GM23338 (cell line): ENCODE results near the gene ACOXL. TPM values are rescaled to one million over a fixed set of nuclear protein-coding genes. Genes with fewer than 3 reads are reported as not detected.

Experiments used
- ATAC-seq: fragments of 200-7000 bp; cut with Tn5 transposase; 3 replicates; pipeline ENCODE4 v1.9.1; 2020
- DNase-seq: peaks from one replicate; pipeline ENCODE4 v3.0.0-alpha.2; 2015; ENCODE audit warnings: low spot score
- H2AFZ ChIP-seq: fragments of 200-600 bp; sonication (generic); 2 replicates; pipeline ENCODE4 v1.8.0; 2016; ENCODE audit warnings: antibody characterized with exemption, mild to moderate bottlenecking, moderate library complexity
- H3F3A ChIP-seq: fragments of 200-600 bp; sonication (generic); replicated peaks from 2 replicates; pipeline ENCODE4 v1.8.0; 2017; ENCODE audit warnings: antibody characterized with exemption, mixed run types, low read depth
- H3K27ac ChIP-seq: fragments of 200-600 bp; sonication (generic); 2 replicates; pipeline ENCODE4 v1.6.1; 2016; ENCODE audit warnings: low read depth
- H3K27me3 ChIP-seq: fragments of 200-600 bp; sonication (generic); 2 replicates; pipeline ENCODE4 v1.8.0; 2016; ENCODE audit warnings: mild to moderate bottlenecking, mixed run types, moderate library complexity; ENCODE audit not compliant: insufficient read depth
- H3K36me3 ChIP-seq: fragments of 200-600 bp; sonication (generic); 2 replicates; pipeline ENCODE4 v1.8.0; 2016; ENCODE audit warnings: mild to moderate bottlenecking; ENCODE audit not compliant: insufficient read depth
- H3K4me1 ChIP-seq: fragments of 200-600 bp; sonication (generic); 2 replicates; pipeline ENCODE4 v1.8.0; 2016; ENCODE audit warnings: mild to moderate bottlenecking, moderate library complexity; ENCODE audit not compliant: insufficient read depth
- H3K4me2 ChIP-seq: fragments of 200-600 bp; sonication (generic); 2 replicates; pipeline ENCODE4 v1.7.1; 2017; ENCODE audit warnings: mixed run types
- H3K4me3 ChIP-seq: fragments of 200-600 bp; sonication (generic); 2 replicates; pipeline ENCODE4 v1.6.1; 2016; ENCODE audit warnings: mixed run types
- H3K79me2 ChIP-seq: fragments of 200-600 bp; sonication (generic); replicated peaks from 2 replicates; pipeline ENCODE4 v1.8.0; 2017; ENCODE audit warnings: mild to moderate bottlenecking; ENCODE audit not compliant: insufficient read depth
- H3K9me2 ChIP-seq: fragments of 200-600 bp; sonication (generic); 2 replicates; pipeline ENCODE4 v1.8.0; 2017; ENCODE audit not compliant: insufficient read depth
- H4K20me1 ChIP-seq: fragments of 200-600 bp; sonication (generic); replicated peaks from 2 replicates; pipeline ENCODE4 v1.8.0; 2017; ENCODE audit warnings: mild to moderate bottlenecking; ENCODE audit not compliant: insufficient read depth
- H3K27ac Mint-ChIP-seq: 2 replicates; pipeline ENCODE4 v1.8.0; 2020; ENCODE audit warnings: inconsistent platforms, mild to moderate bottlenecking, moderate library complexity, mixed read lengths
- H3K27me3 Mint-ChIP-seq: 3 replicates; pipeline ENCODE4 v1.8.0; 2022; ENCODE audit warnings: low read depth, mild to moderate bottlenecking, moderate library complexity, mixed read lengths, inconsistent platforms; ENCODE audit not compliant: insufficient read depth, poor library complexity
- H3K36me3 Mint-ChIP-seq: 3 replicates; pipeline ENCODE4 v1.8.0; 2021; ENCODE audit warnings: low read depth, mild to moderate bottlenecking, inconsistent platforms, moderate library complexity, mixed read lengths
- H3K4me1 Mint-ChIP-seq: 3 replicates; pipeline ENCODE4 v1.8.0; 2020; ENCODE audit warnings: mild to moderate bottlenecking, inconsistent platforms, mixed read lengths
- H3K4me3 Mint-ChIP-seq: 3 replicates; pipeline ENCODE4 v1.8.0; 2021; ENCODE audit warnings: moderate library complexity, mild to moderate bottlenecking, inconsistent platforms, mixed read lengths
- H3K9me3 Mint-ChIP-seq: 3 replicates; pipeline ENCODE4 v1.8.0; 2020; ENCODE audit warnings: moderate library complexity, mild to moderate bottlenecking, inconsistent platforms, mixed read lengths
- CREB1 ChIP-seq: fragments of 250-450 bp; sonication (Bioruptor Pico); IDR thresholded peaks from 2 replicates; pipeline ENCODE4 v1.5.0; 2020; ENCODE audit warnings: low read depth, mild to moderate bottlenecking, moderate library complexity
- CTCF ChIP-seq, 2 experiments: fragments of 200-600 bp in 1 of 2; sonication (generic) in 1 of 2; conservative IDR thresholded peaks; 2 replicates each; pipeline versions ENCODE4 v1.5.1 to v1.6.1; 2016 to 2017; ENCODE audit warnings: antibody characterized with exemption in 2 of 2, low read depth in 2 of 2, mild to moderate bottlenecking in 2 of 2, moderate library complexity in 1 of 2
- ETS1 ChIP-seq: IDR thresholded peaks from 2 replicates; pipeline ENCODE4 v1.6.1; 2016; ENCODE audit warnings: antibody characterized with exemption
- EZH2 ChIP-seq: fragments of 200-600 bp; sonication (generic); IDR thresholded peaks from one replicate; pipeline ENCODE4 v1.8.0; 2017; ENCODE audit warnings: antibody characterized with exemption, mild to moderate bottlenecking, low read depth; ENCODE audit not compliant: unreplicated experiment
- EZH2phosphoT487 ChIP-seq: fragments of 200-600 bp; sonication (generic); IDR thresholded peaks from one replicate; pipeline ENCODE4 v1.8.1; 2018; ENCODE audit warnings: antibody characterized with exemption; ENCODE audit not compliant: unreplicated experiment
- JUNB ChIP-seq: IDR thresholded peaks from one replicate; pipeline ENCODE4 v1.6.1; 2016; ENCODE audit warnings: antibody characterized with exemption; ENCODE audit not compliant: unreplicated experiment
- NANOG ChIP-seq: IDR thresholded peaks from 2 replicates; pipeline ENCODE4 v1.6.1; 2016; ENCODE audit warnings: antibody characterized with exemption, borderline replicate concordance
- POLR2AphosphoS5 ChIP-seq: IDR thresholded peaks from 2 replicates; pipeline ENCODE4 v1.6.1; 2016; ENCODE audit warnings: antibody characterized with exemption, low read depth
- ZNF114 ChIP-seq: fragments of 250-450 bp; sonication (Bioruptor Pico); IDR thresholded peaks from 2 replicates; pipeline ENCODE4 v1.5.0; 2020; ENCODE audit warnings: mild to moderate bottlenecking, moderate library complexity
- ZNF331 ChIP-seq: fragments of 250-450 bp; sonication (Bioruptor Pico); IDR thresholded peaks from 2 replicates; pipeline ENCODE4 v1.5.0; 2020; ENCODE audit warnings: low read depth, mild to moderate bottlenecking, moderate library complexity
- ZNF462 ChIP-seq: fragments of 250-450 bp; sonication (Bioruptor Pico); IDR thresholded peaks from 2 replicates; pipeline ENCODE4 v1.5.0; 2020; ENCODE audit warnings: mild to moderate bottlenecking, moderate library complexity
- polyA plus RNA-seq: library from polyadenylated mRNA; unstranded; fragments of >200 nt; fragmentation: Nextera tagmentation; extraction: Ambion mirVana; gene quantifications from 2 replicates; pipeline ENCODE4 v1.2.1, GENCODE V29; 2016
- total RNA-seq: library from RNA; depleted of rRNA; stranded (reverse); fragments of >200 nt; shearing (Covaris generic); gene quantifications from 2 replicates; pipeline ENCODE4 v1.2.3, GENCODE V29; 2014

The ACOXL gene
- total and polyA plus RNA-seq, 2 experiments from 2014 or later: 9.0 to 14.7 TPM

GRCh38 chr2:110851531-110851930, 119.2 kb downstream of the ACOXL start:
- ATAC-seq (no peak), DNase-seq (no peak)
- Histone ChIP-seq H3K27me3 (no peaks in the 10 kb centered on the region), H3K36me3 (no peaks in the 10 kb centered on the region), H3K4me1 (peaks cover 12% of the 10 kb centered on the region; the same call in 1 of the 2 replicates), H3K4me3 (no peak overlapping the region), H3F3A (no peaks in the 10 kb centered on the region), H3K79me2 (no peaks in the 10 kb centered on the region), H3K4me2 (no peak overlapping the region), H3K9me2 (no peaks in the 10 kb centered on the region), H2AFZ (no peak overlapping the region), H4K20me1 (no peaks in the 10 kb centered on the region), H3K27ac (no peak overlapping the region)
- Mint-ChIP-seq H3K36me3 (peaks cover 7% of the 10 kb centered on the region; the same call in 2 of the 3 replicates), H3K9me3 (no peaks in the 10 kb centered on the region; the same call in 2 of the 3 replicates), H3K4me3 (no peak overlapping the region), H3K27me3 (peaks cover 2% of the 10 kb centered on the region), H3K27ac (no peak overlapping the region), H3K4me1 (peaks cover 24% of the 10 kb centered on the region)
- TF ChIP-seq JUNB (no peak), EZH2 (no peak), ZNF462 (CRISPR knock-in tag) (no peak)

- H3K4me2 ChIP-seq: no peak overlapping the region
- no peaks in the 10 kb centered on the region for H3K27me3 ChIP-seq
- H3K4me1 ChIP-seq: peaks cover 12% of the 10 kb centered on the region; the same call in 1 of the 2 replicates
- peaks cover 21% of the 10 kb centered on the region for H3K4me1 Mint-ChIP-seq
- no peak overlapping the region for H3K27ac Mint-ChIP-seq
- peaks cover 2% of the 10 kb centered on the region for H3K27me3 Mint-ChIP-seq
- H3K36me3 Mint-ChIP-seq: peaks cover 8% of the 10 kb centered on the region; the same call in 2 of the 3 replicates
- no peaks in the 10 kb centered on the region for H3K36me3 ChIP-seq
- no peak overlapping the region for H3K4me3 Mint-ChIP-seq
- no peaks in the 10 kb centered on the region for H3K79me2 ChIP-seq
- no peak overlapping the region for H3K27ac ChIP-seq
- no peaks in the 10 kb centered on the region for H3F3A ChIP-seq
- H3K9me2 ChIP-seq: peaks cover 2% of the 10 kb centered on the region
- ATAC-seq (no peak), DNase-seq (no peak)
- no peaks in the 10 kb centered on the region for H4K20me1 ChIP-seq
- H2AFZ ChIP-seq: no peak overlapping the region
- H3K9me3 Mint-ChIP-seq: no peaks in the 10 kb centered on the region; the same call in 2 of the 3 replicates
- H3K4me3 ChIP-seq: no peak overlapping the region
- TF ChIP-seq ZNF331 (CRISPR knock-in tag) (no peak), POLR2AphosphoS5 (no peak), ZNF114 (CRISPR knock-in tag) (no peak), ETS1 (no peak), CTCF (conservative IDR thresholded peaks at IDR 0.05; ENCODE audit: low read depth in 2 of 2) (no peak), NANOG (no peak), EZH2 (no peak), CREB1 (CRISPR knock-in tag) (no peak), EZH2phosphoT487 (no peak)
These were observed 119.7 kb downstream of the ACOXL start for GRCh38 chr2:110852051-110852450.
